ENCODE results near the gene GCNT4.

GCNT4 gene

DNA sequence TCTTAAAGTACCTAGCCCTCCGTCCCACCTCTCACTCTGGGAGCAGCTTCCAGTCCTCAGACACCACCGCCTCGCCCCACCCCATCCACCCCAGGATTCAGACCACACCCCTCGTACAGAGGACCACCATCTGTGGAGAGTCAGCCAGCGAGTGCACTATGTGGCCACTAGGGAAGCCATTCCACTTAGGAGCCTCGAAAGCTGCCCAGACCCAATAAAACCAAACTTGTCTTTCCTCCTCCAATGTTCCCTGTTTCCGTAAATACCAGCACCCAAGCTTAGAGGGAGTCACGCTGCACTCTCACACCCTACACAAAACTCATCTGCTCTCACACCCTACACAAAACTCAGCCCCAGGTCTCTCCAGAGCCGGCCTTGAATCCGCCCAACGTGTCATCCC lies 1.9 kb downstream of the GCNT4 start:
- no peak for DNase-seq (ENCODE audit: low read depth in 2 of 2)

DNA sequence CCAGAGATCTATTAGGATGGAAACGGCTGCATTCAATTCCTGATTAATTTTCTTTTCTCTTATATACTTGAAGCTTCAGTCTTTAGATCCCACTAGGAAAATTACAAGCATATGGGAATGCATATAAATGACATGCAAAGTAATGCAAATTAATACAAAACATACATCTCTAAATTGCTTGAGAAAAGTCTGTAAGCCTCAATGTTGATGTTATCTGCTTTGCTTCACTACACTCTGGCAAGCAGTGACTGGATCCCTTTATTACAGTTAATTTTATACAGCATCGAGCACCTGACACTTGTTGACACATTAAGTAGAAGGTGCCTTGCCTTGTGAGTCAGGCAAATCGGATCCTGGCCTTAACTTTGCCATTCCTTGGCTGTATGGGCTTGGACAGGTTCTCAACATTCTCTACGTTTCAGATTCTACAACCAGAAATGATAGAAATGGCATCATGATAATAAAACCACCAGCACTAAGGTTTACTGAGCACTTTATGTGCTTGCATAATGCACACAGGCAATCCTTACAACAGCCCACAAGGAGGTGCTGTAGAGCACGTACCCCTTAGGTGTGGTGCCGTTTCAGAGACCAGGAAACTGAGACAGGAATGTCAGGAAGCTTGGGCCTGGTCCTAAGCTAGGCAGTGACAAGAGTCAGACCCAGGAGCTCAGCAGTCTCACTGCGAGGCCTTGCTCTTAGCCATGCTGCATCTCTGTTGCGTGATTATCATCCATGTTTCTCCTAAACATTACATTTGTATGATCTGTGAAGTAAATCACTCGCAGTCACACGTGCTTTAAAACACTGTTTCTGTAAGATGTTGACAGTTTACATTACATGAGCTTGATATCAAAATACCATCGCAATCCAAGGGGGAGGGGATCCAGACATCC lies 2.7 kb downstream of the GCNT4 start:
- no peak for DNase-seq (ENCODE audit: low read depth in 2 of 2)

DNA sequence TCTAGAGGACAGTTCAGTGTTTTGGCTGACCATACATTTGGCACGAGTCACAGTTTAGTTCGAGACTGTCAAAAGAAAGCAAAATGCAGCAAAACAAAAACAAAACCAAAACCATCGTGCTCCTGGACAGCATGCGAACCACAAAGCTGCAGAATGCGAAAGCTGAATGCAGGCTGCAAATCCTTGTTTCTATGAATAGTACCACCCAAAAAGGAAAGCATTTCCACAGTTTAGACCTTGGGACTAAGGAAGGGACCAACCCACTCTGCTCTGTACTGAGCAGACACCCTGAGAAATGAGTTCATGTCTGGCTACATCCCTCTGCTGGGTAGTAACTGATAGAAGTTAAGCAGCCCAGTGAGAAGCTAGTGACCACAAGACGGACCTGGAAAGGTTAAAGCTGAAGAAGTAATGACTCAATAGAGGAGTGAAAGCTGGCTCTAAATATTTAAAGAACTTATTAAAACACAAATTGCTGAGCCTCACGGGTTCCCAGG lies 3.9 kb downstream of the GCNT4 start:
- no peak for DNase-seq (ENCODE audit: low read depth in 2 of 2)

- no peak for DNase-seq (ENCODE audit: low read depth in 2 of 2)
These were observed 5.0 kb downstream of the GCNT4 start for GRCh38 chr5:75047356-75047755.

DNA sequence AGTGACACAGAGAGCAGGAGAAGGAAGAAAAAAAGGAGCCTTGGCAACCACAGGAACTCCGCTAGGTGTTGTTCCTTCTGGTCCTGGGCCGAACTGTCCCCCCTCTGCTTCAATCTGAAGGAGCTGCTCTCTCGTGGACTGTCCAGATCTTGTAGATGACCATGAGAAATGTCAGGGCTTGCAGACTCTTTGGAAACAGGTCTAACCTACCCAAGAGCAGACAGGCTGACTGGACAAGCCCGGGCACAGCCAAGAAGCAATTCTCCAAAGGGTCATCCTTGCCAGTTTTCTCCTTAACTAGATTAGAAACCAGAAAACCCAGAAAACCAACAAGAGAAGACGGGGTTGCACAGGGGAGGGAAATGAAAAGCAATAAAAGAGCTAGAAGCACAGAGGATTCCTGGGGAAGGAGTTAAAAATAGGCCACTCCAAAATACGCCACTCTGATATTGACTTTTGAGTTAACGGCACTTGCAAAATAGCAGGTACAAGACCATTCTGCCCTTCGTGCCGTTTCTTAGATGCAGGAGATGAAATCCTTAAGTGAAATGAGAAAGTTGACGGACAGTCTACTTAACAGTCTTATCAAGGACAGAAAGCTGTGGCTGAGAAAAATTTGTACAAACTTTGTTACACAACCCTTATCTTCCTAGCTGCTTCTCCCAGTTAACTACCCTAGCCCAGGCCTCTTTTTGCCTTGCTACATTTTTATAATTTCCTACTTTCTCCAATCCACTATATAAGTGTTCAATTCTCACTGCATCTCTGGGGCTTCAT lies 5.8 kb downstream of the GCNT4 start:
- DNase-seq (ENCODE audit: low read depth in 2 of 2) = no peak

DNA sequence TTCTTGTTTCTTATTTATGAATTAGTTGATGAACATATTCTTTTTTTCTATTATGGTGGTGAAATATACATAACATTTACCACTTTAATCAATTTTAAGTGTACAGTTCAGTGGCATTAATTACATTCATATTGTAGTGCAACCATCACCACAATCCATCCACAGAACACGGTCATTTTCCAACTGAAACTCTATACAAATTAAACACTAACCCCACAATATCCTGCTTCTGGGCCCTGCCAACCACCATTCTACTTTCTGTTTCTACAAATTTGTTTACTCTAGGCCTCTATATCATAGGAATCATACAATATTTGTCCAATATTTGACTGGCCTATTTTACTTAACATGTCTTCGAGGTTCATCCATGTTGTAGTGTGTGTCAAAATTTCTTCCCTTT lies 7.3 kb downstream of the GCNT4 start:
- DNase-seq (ENCODE audit: low read depth in 2 of 2) = no peak

DNA sequence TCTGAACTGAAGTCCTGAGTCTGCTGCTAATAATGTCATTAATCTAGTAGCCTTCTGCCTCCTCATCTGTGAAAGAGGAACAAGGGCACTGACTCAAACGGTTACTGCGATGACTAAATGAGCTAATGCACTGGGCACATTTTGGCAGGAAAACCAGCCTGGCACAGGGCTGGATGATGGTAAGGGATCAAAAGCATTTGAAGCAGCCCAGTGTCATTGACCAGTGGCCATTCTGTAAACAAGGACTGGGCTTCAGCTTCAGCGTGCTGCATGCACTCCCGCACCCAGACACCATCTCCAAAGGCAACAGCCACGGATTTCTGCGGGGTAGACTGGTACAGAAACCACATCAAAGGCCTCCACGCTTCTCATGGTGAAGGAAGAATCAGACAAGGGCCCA lies 8.0 kb downstream of the GCNT4 start:
- DNase-seq (ENCODE audit: low read depth in 2 of 2) = no peak

DNA sequence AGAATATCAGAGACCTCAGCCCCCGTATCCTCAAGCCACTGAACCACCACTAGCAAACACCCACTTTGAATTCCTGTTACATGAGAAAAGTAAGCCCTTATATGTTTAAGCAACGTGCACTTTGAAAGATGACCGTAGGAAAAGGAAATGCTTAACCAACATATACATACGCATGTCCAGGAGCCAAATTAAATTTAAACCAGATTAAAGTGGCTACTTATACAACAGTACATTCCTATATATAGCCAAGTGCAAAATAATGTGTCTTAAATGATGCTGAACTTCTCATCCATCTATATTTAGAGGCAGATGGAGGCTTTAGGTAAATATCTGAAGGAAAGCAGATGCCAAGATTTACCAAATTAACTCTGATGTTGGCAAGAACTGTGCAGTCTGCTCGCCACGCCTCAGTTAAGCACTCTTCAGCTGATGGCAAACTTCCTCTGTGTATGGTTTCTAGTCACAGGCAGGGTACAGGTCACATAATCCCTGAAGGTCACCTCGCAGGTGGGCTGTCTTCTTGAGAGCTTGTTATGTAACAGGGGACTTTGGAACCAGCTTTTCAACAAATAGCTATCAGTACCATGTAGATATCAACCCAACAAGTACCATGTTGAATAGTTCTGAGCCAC lies 8.6 kb downstream of the GCNT4 start:
- no peak for DNase-seq (ENCODE audit: low read depth in 2 of 2)

DNA sequence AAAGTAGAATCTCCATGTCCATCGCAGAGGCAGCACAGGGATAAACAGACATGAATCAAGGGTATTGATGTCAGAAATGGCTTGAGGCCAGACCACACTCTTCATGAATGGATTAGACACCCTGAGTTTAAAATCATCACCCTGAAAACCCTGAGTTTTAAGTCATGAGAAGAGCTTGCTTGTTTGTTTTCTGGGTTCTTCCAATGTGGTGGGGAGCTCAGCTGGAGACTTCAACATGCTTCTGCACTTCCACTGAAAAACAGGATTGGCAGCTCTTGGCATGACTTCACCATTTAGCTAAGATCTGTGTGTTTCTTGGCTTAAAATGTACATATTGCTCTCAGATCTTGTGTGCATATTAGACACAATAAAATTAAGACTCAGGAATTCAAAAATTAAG lies 9.8 kb downstream of the GCNT4 start:
- DNase-seq (ENCODE audit: low read depth in 2 of 2) = no peak

DNA sequence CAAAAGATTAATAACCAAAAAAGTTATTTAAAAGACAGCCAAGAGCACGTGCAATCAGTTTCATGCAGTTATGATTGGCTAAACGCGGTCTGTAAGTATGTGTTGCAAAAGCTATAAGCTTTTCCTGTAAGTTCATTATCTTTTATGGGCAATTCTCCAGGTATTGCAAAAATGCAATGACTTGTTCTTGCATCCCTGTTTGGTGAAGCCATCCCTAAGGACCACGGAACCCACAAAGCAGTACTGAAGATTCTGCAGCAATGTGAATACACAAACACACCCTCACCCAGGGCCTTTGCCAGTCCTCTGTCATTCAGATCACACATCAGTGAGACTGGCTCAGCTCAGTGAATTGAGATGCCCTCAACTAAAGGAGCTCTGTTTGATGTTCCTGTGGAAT lies 11.4 kb downstream of the GCNT4 start:
- peak in 1 of 2 experiments; percentile 67 for DNase-seq (ENCODE audit: low read depth in 2 of 2)

DNA sequence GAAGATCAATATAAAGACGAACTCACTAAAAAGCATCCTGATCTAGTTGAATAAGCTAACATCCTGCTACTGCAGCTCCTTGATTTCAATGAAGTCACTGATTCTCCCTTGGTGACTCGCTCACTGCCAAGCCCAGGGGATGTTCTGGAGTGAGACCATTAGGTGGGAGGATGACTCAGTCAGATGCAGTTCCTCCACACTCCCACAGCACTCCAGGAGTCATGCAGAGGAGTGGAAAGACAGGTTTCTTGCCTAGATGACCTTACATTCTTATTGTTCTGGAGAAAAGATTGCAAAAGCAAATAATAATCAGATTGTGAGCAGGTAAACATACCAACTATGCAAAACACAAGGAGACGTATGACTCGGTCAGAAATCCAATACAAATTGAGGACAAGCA lies 15.3 kb downstream of the GCNT4 start:
- peak in 1 of 2 experiments; percentile 48 for DNase-seq (ENCODE audit: low read depth in 2 of 2)

- no peak for DNase-seq (ENCODE audit: low read depth in 2 of 2)
These were observed 18.1 kb downstream of the GCNT4 start for GRCh38 chr5:75034137-75034739.

- no peak for DNase-seq (ENCODE audit: low read depth in 2 of 2)
These were observed 21.0 kb downstream of the GCNT4 start for GRCh38 chr5:75031366-75031765.

DNA sequence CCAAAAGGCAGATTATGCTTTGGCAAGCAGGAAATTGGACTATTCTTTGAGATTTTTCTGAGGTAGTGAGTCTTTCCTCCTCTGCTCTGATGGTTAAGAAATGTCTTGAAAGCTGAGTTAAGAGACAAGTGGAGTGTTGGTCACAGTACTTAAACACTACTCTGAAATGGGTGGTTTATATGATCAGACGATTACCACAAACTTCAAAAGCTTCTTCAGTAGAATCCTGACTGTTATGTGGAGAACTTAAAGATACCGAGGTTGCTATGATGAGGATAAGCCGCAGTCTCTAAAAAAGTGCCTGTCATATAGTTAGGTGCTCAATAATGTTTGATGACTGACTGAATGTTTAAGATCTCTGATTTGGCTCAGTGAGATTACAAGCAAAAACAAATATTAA lies 24.3 kb downstream of the GCNT4 start:
- no peak for DNase-seq (ENCODE audit: low read depth in 2 of 2)

- no peak for DNase-seq (ENCODE audit: low read depth in 2 of 2)
These were observed 28.8 kb downstream of the GCNT4 start for GRCh38 chr5:75023368-75024159.

- no peak for DNase-seq (ENCODE audit: low read depth in 2 of 2)
These were observed 30.6 kb downstream of the GCNT4 start for GRCh38 chr5:75021800-75022199.

- no peak for DNase-seq (ENCODE audit: low read depth in 2 of 2)
These were observed 31.1 kb downstream of the GCNT4 start for GRCh38 chr5:75021219-75021618.

- DNase-seq (ENCODE audit: low read depth in 2 of 2) = no peak
These were observed 32.2 kb downstream of the GCNT4 start for GRCh38 chr5:75020016-75020656.

DNA sequence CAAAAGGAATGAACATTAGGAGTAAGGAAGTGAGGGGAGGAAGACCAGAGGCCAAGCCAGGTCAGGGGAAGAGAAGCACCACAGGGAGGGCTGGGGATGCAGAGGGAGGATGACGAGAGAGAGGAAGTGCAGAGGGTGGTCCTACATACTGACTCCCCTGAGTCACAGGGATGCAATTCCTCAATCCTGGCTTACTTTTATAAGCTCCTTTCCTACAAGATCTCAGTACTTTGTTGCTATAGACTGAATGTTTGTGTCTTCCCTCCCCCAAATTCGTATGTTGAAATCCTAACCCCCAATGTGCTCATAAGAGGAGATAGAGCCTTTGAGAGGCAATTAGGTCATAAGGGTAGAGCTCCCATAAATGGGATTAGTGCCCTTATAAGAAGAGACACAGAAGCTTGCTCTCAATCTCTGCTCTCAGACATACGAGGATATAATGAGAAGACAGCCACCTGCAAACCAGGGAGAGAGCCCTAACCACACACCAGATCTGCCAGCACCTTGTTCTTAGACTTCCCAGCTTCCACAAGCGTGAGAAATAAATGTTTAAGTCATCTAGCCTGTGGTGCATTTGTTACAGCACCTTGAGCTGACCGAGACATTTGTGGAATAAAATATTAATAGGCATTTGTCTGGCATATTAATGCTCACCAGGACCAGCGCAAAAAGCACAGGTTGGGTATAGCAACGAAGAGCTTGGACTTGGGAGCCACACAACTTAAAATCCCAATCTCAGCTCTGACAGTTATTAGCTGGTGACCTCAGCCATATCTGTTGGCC lies 33.4 kb downstream of the GCNT4 start:
- no peak for DNase-seq (ENCODE audit: low read depth in 2 of 2)

DNA sequence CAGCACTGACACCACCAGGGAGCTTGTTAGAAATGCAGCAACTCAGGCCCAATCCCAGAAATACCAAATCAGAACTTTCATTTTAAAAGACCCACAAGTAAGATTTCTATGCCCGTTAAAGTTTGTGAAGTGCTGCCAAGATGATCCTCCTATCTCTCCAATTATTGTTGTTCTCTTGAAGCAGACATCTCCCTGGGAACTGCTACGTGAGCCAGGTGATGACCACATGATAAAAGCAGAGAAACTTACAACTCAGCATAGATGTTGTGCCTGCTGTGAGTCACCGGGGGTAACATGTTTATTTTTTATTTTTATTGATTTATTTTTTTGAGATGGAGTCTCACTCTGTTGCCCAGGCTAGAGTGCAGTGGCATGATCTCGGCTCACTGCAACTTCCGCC lies 34.4 kb downstream of the GCNT4 start:
- DNase-seq (ENCODE audit: low read depth in 2 of 2) = no peak
